Stimulated activated CD4-positive, alpha-beta T cell treated with anti-CD3 and anti-CD28 coated beads, Interleukin-1b, Interleukin-23, amount 100 ng/mL, for 48 hours (primary cell): ENCODE measurements around the gene TFG.
"Not testable (repeated sequence)": the region's sequence is repeated elsewhere in the genome, so short reads cannot be mapped to it uniquely, and the experiment has no call there.

Experiments used
- DNase-seq: peaks from one replicate; pipeline ENCODE4 v3.0.0-alpha.2; 2020

Gene TFG

GRCh38 chr3:100708989-100709841 lies at the start of gene TFG:
TSS of gene TFG (plus strand) at chr3:100709494. CDS start at chr3:100713686, 4,192 bp downstream.
- DNase-seq = peak; percentile 97

- not testable (repeated sequence) for DNase-seq
Measured at GRCh38 chr3:100661294-100661693, 48.0 kb upstream of the TFG start.

GRCh38 chr3:100662113-100662823 lies 47.0 kb upstream of the TFG start:
- DNase-seq = no peak

DNA sequence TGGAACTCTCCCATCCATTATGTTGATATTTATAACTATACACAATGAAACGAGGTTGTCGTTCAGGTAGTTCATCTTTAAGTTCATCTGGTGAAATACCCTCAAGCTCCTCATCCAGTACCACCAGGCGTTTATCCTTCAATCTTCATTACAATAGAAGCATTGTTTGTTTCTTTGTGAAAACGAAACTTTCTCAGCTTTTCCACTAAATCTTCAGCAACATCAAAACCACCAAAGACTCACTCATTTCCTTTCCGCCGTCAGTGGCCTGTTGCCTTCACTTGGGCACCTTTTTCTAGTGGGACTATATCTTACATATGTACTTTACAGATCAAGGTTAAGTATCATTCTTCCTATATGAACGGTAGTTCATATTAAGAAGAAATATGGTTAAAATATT lies 44.1 kb upstream of the TFG start:
- DNase-seq = peak; percentile 37

GRCh38 chr3:100666699-100667098 lies 42.6 kb upstream of the TFG start:
- not testable (repeated sequence) for DNase-seq

DNA sequence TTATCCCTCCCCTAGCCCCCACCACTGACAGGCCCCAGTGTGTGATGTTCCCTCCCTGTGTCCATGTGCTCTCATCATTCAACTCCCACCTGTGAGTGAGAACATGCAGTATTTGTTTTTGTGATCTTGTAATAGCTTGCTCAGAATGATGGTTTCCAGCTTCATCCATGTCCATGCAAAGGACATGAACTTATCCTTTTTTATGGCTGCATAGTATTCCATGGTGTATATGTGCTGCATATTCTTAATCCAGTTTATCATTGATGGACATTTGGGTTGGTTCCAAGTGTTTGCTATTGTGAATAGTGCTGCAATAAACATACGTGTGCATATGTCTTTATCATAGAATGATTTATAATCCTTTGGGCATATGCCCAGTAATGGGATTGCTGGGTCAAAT lies 42.0 kb upstream of the TFG start:
- not testable (repeated sequence) for DNase-seq

GRCh38 chr3:100670995-100671394 lies 38.3 kb upstream of the TFG start:
- not testable (repeated sequence) for DNase-seq

DNA sequence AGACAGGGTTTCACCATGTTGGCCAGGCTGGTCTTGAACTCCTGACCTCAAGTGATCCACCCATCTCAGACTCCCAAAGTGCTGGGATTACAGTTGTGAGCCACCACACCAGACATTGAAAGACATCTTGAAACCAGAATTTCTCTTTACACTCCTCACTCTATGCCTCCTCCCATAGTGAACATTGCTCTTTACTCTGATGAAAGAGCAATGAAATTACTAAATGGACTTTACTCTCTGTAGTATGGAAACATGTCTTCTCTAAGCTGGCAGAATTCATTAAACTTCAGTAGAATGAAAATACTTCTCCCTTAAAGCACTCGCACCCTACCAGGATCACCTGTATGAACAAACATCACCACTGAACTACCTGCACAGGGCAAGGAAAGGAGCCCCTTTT lies 27.8 kb upstream of the TFG start:
- DNase-seq = no peak

DNA sequence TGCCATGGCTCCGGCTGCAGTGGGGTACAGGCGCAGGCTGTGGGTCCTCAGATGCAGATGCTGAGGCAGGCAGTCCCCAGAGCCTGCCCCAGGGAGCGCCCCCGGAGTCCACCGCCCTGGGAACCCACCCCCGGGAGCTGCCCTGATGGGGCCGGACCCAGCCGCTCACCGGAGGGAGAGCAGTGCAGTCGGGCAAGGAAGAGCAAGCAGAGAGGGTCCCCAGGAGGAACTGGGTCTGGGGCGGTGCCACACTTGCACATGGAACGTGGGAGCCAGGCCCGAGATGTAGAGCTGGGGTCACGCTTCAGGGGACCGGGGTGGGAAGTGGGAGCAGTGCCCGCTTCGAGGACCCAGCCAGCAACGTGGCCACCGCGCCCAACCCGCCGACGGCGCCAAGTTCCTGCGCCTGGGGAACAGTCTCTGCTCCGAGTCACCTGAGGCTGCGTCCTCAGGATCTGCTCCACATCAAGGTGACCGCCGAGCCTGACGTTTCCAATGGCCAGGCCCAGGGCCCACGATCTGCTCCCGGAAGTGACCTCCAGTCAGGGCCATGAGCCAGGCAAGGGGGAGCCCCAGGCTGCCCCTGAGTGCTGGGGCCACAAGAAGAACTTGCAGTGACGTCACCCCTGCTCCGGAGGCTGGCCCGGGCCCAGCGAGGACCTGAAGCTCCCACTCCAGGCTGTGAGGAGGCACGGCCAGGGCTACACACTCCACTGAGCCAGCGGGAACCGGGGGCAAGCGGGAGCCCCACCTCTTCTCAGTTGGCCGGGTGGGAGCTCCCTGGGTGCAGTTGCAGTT lies 27.0 kb upstream of the TFG start:
- no peak for DNase-seq

- no peak for DNase-seq
Measured at GRCh38 chr3:100682854-100683760, 26.2 kb upstream of the TFG start.

GRCh38 chr3:100693225-100693624 lies 16.1 kb upstream of the TFG start:
- DNase-seq = no peak

DNA sequence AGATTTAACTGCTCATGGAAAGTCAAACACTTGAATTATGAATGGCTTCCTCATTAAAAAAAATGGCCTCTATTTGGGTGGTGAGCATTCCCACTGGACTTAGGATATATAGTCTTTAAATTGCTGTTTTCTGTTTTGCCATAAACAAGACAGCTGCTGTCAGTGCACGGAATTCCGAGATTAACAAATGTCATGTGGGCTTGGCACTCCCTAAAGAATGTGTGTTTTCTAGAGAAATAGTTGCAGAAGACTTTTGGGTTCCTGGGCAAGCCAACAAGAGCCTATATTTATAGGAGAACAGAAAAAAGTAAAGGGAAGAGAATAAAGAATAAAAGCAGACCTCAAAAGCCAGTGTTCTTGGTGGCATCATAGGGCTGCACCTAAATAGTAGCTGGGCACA lies 13.6 kb upstream of the TFG start:
- no peak for DNase-seq

GRCh38 chr3:100696161-100696560 lies 13.1 kb upstream of the TFG start:
- no peak for DNase-seq

- DNase-seq = no peak
Measured at GRCh38 chr3:100697172-100697571, 12.1 kb upstream of the TFG start.

- no peak for DNase-seq
Measured at GRCh38 chr3:100697723-100698285, 11.5 kb upstream of the TFG start.

DNA sequence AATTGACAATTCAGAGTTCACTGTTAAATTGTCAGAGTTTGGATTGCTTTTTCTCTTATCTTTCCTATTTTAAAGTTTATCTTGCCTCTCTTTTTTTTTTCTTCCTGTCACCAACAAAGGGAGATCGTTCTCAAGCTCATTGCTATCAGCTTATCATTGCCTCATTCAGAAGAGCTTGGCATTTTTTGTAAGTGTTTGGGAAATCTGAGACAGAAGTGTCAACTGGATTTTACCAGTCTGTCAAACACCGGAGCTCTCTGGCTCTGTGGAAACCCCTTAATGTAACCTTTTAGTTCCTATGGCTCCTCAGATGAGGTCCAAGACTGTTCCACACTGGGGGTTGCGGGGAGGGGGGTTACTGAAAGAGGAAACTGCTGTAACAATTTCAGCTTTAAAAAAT lies 10.6 kb upstream of the TFG start:
- no peak for DNase-seq

DNA sequence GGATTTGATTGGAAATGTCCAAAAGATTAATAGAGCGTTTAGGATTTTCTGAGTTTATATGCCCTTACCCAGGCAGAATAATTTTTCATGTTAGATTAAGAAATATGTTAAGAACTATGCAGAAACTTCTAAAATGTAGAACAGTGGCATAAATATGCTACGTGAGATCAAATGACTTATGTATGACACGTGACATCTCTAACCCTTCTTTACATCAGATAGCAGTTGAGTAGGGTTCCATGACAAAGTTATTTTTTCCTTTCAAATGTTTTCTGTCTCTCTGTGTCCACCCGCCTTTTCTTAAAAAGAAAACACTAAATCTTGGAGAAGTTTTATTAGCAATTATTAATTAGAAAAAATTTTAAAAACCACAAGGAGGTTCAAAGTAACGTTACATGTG lies 8.6 kb upstream of the TFG start:
- no peak for DNase-seq

DNA sequence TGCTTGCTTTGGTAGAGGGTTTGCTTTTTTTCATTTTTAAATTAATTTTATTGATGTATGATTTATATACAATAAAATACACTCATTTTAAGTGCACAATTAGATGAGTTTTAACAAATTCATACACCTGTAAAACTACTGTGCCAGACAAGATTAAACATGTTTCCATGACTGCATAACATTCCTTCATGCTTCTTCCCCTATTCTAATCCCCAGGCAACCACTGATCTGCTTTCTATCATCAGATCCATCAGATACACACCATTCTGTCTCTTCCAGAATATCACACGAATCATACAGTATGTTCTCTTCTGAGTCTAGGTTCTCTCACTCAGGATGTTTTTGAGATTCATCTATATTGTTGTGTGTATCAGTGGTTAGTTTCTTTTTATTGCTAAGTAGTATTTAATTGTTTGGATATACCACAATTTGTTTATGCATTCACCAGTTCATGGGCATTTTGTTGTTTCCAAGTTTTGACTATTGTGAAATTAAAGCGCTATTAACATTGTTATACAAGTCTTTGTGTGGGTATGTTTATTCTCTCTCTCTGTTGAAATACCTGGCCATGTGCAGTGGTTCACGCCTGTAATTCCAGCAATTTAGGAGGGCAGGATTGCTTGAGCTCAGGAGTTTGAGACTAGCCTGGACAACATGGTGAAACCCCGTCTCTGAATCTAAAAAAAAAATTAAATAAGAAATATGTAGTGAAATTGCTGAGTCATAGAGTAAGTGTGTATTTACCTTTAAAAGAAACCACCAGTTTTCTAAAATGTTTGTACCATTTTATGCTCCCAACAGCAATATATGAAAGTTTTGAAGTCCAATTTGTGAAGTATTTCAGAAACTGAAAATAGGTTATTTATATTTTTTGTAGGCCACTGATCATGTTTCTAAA lies 7.0 kb upstream of the TFG start:
- no peak for DNase-seq

GRCh38 chr3:100702980-100703345 lies 6.3 kb upstream of the TFG start:
- no peak for DNase-seq

DNA sequence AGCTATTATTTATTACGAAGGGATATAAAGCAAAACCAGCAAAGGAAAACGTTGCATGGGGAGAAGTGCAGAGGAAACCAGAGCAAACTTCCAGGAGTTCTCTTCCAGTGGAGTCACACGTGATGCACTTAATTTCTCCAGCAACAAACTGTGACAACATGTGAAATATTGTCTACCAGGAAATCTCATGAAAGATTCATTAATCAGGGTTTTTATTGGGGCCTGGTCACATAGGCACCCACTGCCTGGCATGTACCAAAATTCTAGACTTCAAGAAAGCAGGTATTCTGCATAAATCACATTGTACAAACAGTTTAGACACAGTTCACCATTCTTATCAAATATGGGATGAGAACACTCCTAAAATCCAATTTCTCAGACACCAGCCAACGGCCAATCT lies 5.4 kb upstream of the TFG start:
- no peak for DNase-seq

DNA sequence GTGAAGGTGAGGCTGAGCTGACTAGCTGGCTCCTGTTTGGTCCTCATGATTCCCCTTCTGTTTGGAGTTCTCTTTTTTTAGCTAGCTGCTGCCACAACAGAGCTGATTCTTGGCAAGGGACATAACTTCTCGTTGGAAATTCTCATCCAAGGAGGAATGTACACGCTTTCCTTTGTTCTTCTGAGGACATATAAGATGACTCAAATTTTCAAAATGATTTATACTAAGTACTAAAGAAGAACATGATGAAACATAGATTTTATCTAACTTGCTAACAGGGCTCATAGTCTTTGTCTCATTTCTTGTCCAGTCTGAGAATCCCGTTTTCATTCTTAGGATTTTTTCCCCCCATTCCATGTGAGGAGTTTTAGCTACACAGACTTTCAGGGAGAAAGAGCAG lies 2.9 kb upstream of the TFG start:
- DNase-seq = no peak
